ENCODE data around the gene C12orf57. TPM values are rescaled to one million over a fixed set of nuclear protein-coding genes. Genes with fewer than 3 reads are reported as not detected.

Gene C12orf57
- total and polyA plus RNA-seq, 2 donors from 2014 or later: 175 to 336 TPM

GRCh38 chr12:6953442-6954315 lies 9.9 kb downstream of the C12orf57 start:
- H3K4me1 ChIP-seq (ENCODE audit: control insufficient read depth in 2 of 3, insufficient read depth in 2 of 3, low read depth in 1 of 3, low read length in 3 of 3): peaks cover 0 to 6% (median 0%) of the 10 kb centered on the region in 3 donors
- H3K27ac ChIP-seq (ENCODE audit: low read depth in 2 of 2, low read length in 2 of 2): peak overlapping the region in 1 of 2 donors; percentile 57
- TF ChIP-seq CTCF (IDR thresholded peaks at IDR 0.05; ENCODE audit: borderline replicate concordance, extremely low read depth, insufficient read depth): no peak
- DNase-seq (peak in 2 of 5 donors; percentile 86 to 88), FAIRE-seq (no peak)
- H3K9ac ChIP-seq (ENCODE audit: low read length in 3 of 3): no peak overlapping the region
- no peak overlapping the region for H3K4me3 ChIP-seq (ENCODE audit: low read length in 3 of 3)
- H3K27me3 ChIP-seq (ENCODE audit: control insufficient read depth, insufficient read depth, low read length): no peaks in the 10 kb centered on the region
- H3K36me3 ChIP-seq (ENCODE audit: control insufficient read depth in 2 of 3, insufficient read depth in 3 of 3, low read length in 3 of 3): peaks cover 0 to 5% (median 0%) of the 10 kb centered on the region in 3 donors
- H3K9me3 ChIP-seq (ENCODE audit: control insufficient read depth in 2 of 3, insufficient read depth in 1 of 3, low read length in 3 of 3): no peaks in the 10 kb centered on the region
- intact Hi-C loops (cut with DNase I): no loop called here

GRCh38 chr12:6954316-6955107 lies 10.7 kb downstream of the C12orf57 start:
- intact Hi-C loops (cut with DNase I): no loop called here
- H3K27me3 ChIP-seq (ENCODE audit: control insufficient read depth, insufficient read depth, low read length): no peaks in the 10 kb centered on the region
- no peak for TF ChIP-seq CTCF (IDR thresholded peaks at IDR 0.05; ENCODE audit: borderline replicate concordance, extremely low read depth, insufficient read depth)
- no peak for FAIRE-seq
- no peak for DNase-seq
- H3K4me3 ChIP-seq (ENCODE audit: low read length in 3 of 3): no peak overlapping the region
- H3K36me3 ChIP-seq (ENCODE audit: control insufficient read depth in 2 of 3, insufficient read depth in 3 of 3, low read length in 3 of 3): peaks cover 0 to 5% (median 0%) of the 10 kb centered on the region in 3 donors
- peaks cover 0 to 7% (median 0%) of the 10 kb centered on the region in 3 donors for H3K4me1 ChIP-seq (ENCODE audit: control insufficient read depth in 2 of 3, insufficient read depth in 2 of 3, low read depth in 1 of 3, low read length in 3 of 3)
- H3K27ac ChIP-seq (ENCODE audit: low read depth in 2 of 2, low read length in 2 of 2): no peak overlapping the region
- no peaks in the 10 kb centered on the region for H3K9me3 ChIP-seq (ENCODE audit: control insufficient read depth in 2 of 3, insufficient read depth in 1 of 3, low read length in 3 of 3)
- H3K9ac ChIP-seq (ENCODE audit: low read length in 3 of 3): no peak overlapping the region

- Histone ChIP-seq H3K4me3 (ENCODE audit: low read length in 3 of 3) (no peak overlapping the region), H3K27me3 (ENCODE audit: control insufficient read depth, insufficient read depth, low read length) (no peaks in the 10 kb centered on the region), H3K9me3 (ENCODE audit: control insufficient read depth in 2 of 3, insufficient read depth in 1 of 3, low read length in 3 of 3) (no peaks in the 10 kb centered on the region), H3K9ac (ENCODE audit: low read length in 3 of 3) (no peak overlapping the region), H3K27ac (ENCODE audit: low read depth in 2 of 2, low read length in 2 of 2) (no peak overlapping the region), H3K4me1 (ENCODE audit: control insufficient read depth in 2 of 3, insufficient read depth in 2 of 3, low read depth in 1 of 3, low read length in 3 of 3) (peaks cover 0 to 11% (median 0%) of the 10 kb centered on the region in 3 donors), H3K36me3 (ENCODE audit: control insufficient read depth in 2 of 3, insufficient read depth in 3 of 3, low read length in 3 of 3) (peaks cover 0 to 5% (median 0%) of the 10 kb centered on the region in 3 donors)
- no peak for TF ChIP-seq CTCF (IDR thresholded peaks at IDR 0.05; ENCODE audit: borderline replicate concordance, extremely low read depth, insufficient read depth)
- intact Hi-C loops (cut with DNase I): no loop called here
- DNase-seq (peak in 1 of 5 donors; percentile 36), FAIRE-seq (no peak)
Observed at GRCh38 chr12:6955108-6956020, 11.5 kb downstream of the C12orf57 start.
